Measurements from ENCODE around the gene CDH11.

DNA sequence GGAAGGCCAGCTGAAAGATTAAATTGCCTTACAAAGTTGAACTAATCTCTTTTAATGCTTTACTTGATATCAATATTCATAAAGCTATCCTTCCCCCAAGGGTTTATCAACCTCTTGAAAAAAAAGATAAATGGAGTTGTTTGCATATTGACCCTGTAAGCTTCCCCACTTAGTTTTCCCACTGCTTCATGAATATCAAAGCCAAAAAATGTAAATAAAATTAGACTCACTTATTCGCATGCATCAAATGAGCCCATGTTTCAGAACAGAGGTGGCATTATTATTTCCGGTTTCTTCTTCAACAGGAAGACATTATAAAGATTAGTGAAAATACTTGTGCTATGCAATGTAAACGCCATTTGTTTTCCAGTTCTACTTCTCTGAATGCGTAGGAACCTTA lies 150.7 kb downstream of the CDH11 start:
- TF ChIP-seq CTCF (conservative IDR thresholded peaks at IDR 0.05; ENCODE audit: low read depth, low read length), result no peak
- no peak for TF ChIP-seq EZH2 (IDR thresholded peaks at IDR 0.05; ENCODE audit: borderline replicate concordance, low read depth, low read length, poor library complexity, severe bottlenecking)
